AG20443 (cell line): ENCODE data around the gene HERPUD2.

Source experiments
- DNase-seq: peaks from one replicate; pipeline ENCODE4 v3.0.0; 2012; ENCODE audit warnings: low spot score, mixed read lengths

HERPUD2 gene

DNA sequence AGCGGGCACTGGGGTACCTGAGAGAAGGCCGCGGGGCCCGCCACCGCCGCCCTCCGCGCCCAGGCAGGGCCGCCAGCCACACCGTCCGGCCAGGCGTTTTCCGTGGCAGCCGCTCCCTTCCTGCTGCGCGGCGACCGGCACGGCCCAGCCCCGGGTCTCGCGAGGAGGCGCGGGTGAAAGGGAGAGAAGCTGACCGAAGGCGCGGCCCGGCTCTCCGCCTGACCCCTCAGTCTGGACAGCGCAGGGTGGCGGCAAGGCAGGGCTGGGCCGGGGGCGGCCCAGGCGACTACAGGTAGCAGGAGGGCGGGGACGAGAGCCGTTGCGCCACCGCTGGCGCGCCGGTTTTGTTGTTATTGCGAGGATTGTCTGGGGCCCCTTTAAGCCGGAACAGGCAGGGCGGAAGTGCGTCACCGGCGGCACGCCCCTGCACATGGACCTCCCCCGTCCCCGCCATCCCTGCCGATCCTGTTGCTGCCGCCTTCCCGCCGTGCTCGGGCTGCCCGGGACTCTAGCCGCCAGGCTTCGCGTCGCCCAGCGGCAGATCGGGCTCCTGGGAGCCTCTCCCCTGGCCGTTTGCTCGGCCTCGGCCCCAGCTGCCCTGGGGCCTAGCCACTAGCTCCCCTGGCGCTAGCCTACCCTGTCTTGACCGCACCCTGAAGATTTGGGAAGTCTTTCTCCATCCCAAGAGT is at the start of gene HERPUD2:
Gene HERPUD2 (minus strand): TSS at position 352 of the 689 bp plus-strand sequence. CDS start 805 bp downstream, outside the sequence.
- peak; percentile 96 for DNase-seq

DNA sequence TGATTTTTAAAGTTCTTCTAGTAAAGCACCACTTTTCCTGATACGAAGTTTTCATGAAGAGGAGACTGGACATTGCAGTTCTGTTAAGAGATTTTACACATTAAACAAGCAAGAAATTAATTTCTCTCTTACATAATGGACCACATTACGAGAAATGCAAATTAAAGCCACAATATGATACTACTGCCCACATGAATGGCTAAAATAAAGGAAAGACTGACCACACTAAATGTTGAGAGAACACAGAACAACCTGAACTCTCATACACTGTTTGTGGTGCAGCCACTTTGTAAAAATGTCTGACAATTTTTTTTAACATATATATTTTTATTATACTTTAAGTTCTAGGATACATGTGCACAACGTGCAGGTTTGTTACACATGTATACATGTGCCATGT is 44.0 kb upstream of the HERPUD2 start:
- no peak for DNase-seq

DNA sequence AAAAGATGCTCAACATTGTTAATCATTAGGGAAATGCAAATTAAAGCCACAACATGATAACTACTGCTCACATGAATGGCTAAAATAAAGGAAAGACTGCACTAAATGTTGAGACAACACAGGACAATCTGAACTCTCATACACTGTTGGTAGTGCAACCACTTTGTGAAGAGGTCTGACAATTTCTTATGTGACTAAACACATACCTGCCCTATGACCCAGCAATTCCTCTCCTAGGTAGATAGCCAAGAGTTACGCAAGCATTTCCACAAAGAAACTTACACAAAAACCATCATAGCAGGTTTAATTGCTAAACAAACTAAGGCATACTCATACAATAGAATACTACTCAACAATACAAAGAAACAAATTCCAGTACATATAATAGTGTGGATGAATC is 41.8 kb upstream of the HERPUD2 start:
- DNase-seq: no peak

GRCh38 chr7:35735396-35735795 is 40.5 kb upstream of the HERPUD2 start:
- DNase-seq: no peak

- peak; percentile 14 for DNase-seq
Measured at GRCh38 chr7:35734001-35734483, 39.1 kb upstream of the HERPUD2 start.

DNA sequence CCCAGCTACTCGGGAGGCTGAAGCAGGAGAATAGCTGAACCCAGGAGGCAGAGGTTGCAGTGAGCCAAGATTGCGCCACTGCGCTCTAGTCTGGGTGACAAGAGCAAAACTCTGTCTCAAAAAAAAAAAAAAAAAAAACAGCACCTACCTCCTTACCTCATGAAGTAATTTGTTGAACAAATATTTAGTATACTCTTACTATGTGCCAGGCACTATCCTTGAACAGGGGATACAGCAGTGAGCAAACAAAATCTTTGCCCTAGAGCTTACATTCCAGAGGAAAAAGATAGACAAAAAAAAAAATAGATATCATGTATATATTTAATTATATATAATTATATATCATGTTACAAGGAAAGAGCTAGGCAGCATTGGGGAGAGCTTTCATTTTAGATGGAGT is 36.4 kb upstream of the HERPUD2 start:
- DNase-seq: no peak

GRCh38 chr7:35729061-35729783 is 34.3 kb upstream of the HERPUD2 start:
- no peak for DNase-seq

DNA sequence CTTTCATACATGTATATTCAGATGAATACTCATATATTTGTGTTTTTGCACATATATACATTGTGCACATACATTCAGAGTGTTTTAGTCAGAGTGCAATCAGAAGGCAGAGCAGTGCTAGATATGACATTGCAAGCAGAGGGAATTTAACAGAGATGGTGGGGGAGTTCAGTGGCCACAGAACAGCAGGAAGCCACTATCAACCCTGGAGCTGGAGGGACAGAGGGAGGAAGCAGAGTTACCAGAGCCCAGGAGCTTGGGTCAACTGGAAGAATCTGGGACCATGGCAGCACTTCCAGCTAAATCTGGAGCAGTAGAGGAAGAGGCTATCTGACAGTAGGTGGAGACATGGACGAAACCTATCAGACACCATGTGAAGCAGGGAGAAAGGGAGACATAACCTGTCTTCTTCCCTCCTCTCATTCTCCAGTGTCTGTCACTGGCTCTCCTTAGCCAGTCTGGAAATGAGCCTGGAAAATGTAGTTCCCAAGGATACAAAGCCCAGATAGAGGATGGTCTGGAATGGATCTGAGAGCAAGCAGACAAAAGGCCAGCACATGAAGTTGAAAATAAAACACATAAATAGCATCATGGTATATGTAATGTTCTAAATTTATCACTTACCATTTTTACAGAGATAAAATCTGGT is 33.6 kb upstream of the HERPUD2 start:
- DNase-seq: no peak

- no peak for DNase-seq
Measured at GRCh38 chr7:35727571-35727970, 32.6 kb upstream of the HERPUD2 start.

DNA sequence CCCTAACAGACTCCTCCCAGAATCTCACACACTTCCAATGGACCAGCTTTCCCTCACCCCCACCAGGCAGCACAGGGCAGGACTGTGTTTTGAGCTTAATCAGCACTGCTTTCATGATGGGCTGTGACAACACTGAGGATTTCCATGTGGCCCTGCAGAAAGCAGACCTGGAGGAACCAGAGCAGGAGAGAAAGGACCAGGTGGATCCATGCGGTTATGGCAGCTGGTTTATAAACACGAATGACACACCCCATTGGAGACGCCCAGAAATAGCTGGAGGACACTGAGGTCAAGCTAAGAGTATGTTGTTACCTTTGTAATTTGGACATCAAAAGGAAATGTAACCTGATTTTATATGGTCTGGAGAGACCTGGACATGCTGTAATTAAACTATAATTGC is 31.7 kb upstream of the HERPUD2 start:
- no peak for DNase-seq

DNA sequence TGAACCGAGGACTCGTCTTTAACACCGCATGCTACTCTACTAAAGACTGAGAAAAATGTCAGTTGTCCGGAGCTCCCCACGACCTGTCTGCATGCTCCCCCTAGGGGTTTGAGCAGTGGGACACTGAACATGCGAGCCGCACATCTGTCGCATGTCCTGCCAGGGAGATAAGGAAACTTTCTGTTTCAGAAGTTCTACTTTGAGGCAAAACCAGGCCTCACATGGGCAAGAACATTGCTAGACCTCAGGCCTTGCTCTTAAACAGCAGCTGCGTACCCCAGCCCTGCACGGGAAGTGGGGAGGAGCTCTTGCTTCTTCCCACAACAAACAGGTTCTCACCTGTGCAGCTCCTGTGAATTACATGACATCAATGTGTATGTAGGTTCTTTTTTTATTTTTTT is 30.3 kb upstream of the HERPUD2 start:
- DNase-seq: no peak

DNA sequence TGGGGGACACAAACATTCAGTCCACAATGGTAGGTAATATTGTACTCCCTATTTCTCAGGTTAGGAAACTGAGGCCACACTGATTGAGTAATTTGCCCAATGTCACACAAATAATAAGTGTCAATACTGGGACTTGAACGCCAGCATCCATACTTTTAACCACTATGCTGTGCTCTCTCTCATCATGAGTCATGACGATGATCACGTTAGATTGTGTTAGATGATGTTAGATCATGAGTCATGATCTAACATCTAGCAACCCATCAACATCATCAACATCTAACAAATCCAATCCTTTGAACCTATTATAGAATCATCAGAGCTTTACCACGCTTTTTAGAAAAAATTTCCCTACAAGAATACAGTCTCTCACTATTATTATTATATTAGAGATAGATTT is 28.1 kb upstream of the HERPUD2 start:
- DNase-seq: no peak

GRCh38 chr7:35722054-35722849 is 27.3 kb upstream of the HERPUD2 start:
- DNase-seq: no peak

- no peak for DNase-seq
Measured at GRCh38 chr7:35721288-35721687, 26.4 kb upstream of the HERPUD2 start.

- no peak for DNase-seq
Measured at GRCh38 chr7:35720849-35721248, 25.9 kb upstream of the HERPUD2 start.

- no peak for DNase-seq
Measured at GRCh38 chr7:35720032-35720431, 25.1 kb upstream of the HERPUD2 start.

DNA sequence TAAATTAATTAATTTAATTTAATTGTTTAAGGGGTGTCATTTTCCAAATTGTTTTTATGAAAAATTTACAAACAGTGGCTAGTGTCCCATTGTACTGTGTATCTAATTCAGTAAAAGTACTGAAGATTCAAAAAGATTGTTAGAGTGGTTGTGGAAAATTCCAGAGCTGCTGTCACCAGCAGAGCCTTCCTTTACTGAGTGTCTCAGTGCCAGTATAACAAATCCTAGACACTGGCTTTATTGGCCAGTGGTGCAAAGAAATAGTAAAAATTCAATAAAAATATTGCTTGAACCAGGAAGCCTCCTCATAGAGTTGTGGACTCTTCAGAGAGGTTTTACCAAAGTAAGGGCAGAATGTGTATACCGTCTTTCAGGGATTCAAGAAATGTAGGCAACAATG is 23.1 kb upstream of the HERPUD2 start:
- DNase-seq: no peak

DNA sequence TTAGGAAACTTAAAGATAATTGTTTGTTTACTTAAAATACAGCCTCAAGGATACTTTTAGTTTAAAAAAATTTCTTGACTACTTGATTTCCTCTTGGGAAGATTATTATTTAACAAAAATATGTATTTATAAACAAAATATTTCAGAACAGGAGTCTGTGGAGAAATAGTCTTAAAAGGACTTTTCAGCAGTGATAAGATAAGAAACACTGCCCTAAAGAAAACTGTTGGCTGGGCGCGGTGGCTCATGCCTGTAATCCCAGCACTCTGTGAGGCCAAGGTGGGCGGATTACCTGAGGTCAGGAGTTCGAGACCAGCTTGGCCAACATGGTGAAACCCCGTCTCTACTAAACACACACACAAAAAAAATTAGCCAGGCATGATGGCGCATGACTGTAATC is 22.6 kb upstream of the HERPUD2 start:
- DNase-seq: no peak

- DNase-seq: no peak
Measured at GRCh38 chr7:35717013-35717412, 22.1 kb upstream of the HERPUD2 start.

DNA sequence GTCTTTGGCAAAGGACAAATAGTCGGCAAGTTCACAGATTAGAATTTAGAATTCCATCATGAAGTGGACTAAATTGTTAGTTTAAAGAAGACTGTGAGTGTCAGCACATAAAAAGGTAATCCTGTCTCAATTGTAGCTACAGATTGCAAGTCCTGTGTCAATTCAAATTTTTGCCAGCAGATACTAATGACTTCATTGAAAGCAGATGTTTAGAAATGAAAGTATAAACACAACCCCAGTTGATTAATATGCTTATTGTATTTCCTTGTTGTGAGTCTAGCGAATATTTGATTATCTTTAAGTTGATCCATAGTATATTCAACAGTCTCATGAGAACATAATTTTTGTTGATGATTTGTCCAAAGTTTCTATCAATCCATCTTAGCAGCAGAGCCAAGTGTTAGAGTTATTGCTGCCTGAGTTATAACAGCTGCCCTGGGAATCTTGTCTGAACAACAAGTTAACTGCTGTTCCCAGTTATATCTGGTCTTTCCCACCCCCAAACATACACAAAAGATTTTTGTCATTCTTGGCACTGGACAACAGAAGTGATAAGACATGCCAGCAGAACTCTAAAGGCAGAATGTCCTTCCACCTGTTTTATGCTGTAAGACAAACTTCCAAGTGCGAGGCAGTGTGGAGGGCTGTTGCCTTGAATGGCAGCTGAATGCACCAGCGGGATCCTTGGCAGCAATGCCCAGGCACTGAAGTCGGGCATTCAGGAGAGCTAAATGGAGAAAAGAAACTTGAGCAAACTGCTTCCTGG is 21.3 kb upstream of the HERPUD2 start:
- peak; percentile 25 for DNase-seq

DNA sequence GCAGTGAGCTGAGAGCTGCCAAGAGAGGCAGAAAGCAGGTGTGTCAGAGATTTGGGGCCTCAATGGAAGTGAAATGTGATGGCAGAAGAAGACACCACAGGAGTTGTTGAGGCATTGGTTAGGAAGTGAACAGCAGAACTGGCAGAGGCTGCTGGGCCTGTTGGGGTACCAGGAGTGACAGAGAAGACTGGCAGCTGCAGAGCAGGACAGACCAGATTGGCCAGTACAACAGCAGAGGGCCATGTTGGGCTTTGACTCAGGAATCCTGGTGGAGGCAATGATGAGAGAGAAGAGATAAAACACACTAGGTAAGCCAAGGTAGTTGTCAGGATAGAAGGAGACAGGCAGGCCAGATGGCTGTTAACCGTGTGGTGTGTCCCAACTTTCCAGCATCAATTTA is 19.9 kb upstream of the HERPUD2 start:
- no peak for DNase-seq

DNA sequence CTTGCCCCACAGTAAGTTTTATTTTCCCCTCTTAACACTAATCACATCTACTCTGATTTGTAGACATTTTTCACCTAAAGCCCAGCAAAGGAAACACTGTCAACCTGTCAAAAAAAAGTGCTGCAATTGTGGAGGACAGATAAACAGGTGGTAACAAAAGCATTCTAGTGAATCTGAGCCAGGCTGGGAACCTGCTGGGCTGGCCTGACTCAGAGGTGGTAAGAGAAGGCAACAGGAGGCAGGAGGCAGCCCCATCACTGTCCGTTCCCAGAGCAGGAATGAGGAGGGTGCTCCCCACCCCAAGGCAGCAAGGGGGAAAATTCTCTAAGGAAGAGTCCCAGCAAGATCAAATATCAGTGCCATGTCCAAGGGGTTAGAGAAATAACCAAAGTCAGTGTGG is 19.5 kb upstream of the HERPUD2 start:
- no peak for DNase-seq
